ENCODE results near the gene TENM4. TPM values are rescaled to one million over a fixed set of nuclear protein-coding genes. Genes with fewer than 3 reads are reported as not detected.

Gene TENM4
- total RNA-seq, 8 experiments from 2014 or later, result 0.59 to 82.2 (median 24.2) TPM

DNA sequence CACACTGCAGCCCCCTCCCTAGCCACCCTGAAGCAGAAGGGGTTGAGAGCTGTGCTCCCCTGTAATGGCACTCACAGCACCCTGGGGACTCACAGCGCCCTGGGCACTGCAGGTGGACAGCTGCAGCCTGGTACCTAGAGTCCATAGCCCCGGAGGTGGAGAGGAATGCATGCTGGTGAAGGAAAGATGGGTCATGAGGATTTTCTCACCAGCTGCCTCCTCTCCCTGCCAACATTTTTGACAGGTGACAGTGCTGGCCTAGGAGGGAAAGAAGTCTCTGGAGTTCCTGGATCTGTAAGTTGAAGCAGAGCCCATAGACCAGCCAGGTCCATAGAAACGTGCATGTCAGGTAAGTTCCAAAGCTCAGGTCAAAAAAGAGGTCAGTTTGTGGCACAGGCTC, 330.5 kb downstream of the TENM4 start:
- H3K27ac ChIP-seq, result no peak overlapping the region
- no peak overlapping the region for H3K4me3 ChIP-seq
- no peak for ATAC-seq (replicated peaks in 6 of 8)
- 57 to 100% (median 100%) methylated on average over 1 to 3 of the region's 3 CpGs; no CpG with 5 or more reads in 5 of the 10 experiments for WGBS, 10 experiments
- peaks cover 8 to 16% of the 10 kb centered on the region in 2 donors for H3K4me1 ChIP-seq (replicated peaks in 1 of 2)
- in situ Hi-C loops (cut with MboI; ENCODE audit: low pct_unique_long_range_greater_than_20kb in 2 of 9, low sequenced_read_pairs in 9 of 9, unreplicated experiment in 9 of 9), result no loop called here

DNA sequence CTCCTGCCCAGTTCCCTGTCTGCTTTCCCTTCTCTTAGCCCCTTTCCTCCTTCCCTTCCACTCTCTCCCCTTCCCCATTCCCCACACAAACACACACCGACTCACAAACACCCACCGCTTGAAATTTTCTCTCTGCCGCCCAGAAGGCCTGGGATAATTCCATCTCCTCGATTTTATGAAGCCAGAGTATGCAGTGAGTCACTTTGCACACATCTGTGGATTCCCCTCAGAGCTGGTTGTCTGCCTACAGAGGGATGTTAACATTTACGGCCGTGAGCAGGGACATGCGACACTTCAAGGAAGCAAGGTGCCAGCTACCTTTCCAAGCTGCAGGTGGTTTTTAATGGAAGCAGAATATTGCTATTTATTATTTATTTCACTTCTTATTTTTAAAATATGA, 332.0 kb downstream of the TENM4 start:
- ATAC-seq (replicated peaks in 6 of 8), result no peak
- Histone ChIP-seq H3K4me1 (replicated peaks in 1 of 2) (peaks cover 8 to 16% of the 10 kb centered on the region in 2 donors), H3K4me3 (no peak overlapping the region), H3K27ac (no peak overlapping the region)
- 0 to 100% (median 88%) methylated on average over 1 to 5 of the region's 7 CpGs; no CpG with 5 or more reads in 7 of the 10 experiments for whole genome bisulfite sequencing, 10 experiments
- in situ Hi-C loops (cut with MboI; ENCODE audit: low pct_unique_long_range_greater_than_20kb in 2 of 9, low sequenced_read_pairs in 9 of 9, unreplicated experiment in 9 of 9), result no loop called here

- H3K4me3 ChIP-seq, result no peak overlapping the region
- H3K27ac ChIP-seq, result no peak overlapping the region
- WGBS, 10 experiments, result 0 to 100% (median 30%) methylated on average over 1 to 4 of the region's 4 CpGs; no CpG with 5 or more reads in 5 of the 10 experiments
- H3K4me1 ChIP-seq (replicated peaks in 1 of 2), result peaks cover 0 to 4% of the 10 kb centered on the region in 2 donors
- ATAC-seq (replicated peaks in 6 of 8), result peak in 2 of 8 experiments; percentile 78 to 93
- in situ Hi-C loops (cut with MboI; ENCODE audit: low pct_unique_long_range_greater_than_20kb in 2 of 9, low sequenced_read_pairs in 9 of 9, unreplicated experiment in 9 of 9), result no loop called here
These were observed 338.0 kb downstream of the TENM4 start for GRCh38 chr11:79102840-79103239.

DNA sequence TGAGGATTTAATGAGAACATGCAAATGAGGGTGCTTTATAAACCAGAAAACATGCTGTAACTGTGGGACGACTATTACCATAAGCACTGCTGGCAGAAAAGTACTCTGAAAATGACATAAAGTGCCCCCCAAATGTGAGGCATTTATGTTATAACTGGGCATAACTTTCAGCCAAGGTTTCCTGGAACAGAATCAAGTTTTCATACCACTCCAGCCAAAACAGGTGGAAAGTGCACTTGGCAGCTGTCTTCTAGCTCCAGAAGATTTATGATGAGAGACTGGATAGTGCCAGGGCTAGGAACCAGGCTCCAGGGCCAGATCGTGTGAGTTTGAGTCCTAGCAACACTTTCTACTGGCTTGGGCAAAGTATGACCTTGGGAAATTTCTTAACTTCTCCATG, 339.2 kb downstream of the TENM4 start:
- H3K27ac ChIP-seq, result no peak overlapping the region
- peak in 1 of 8 experiments; percentile 18 for ATAC-seq (replicated peaks in 6 of 8)
- in situ Hi-C loops (cut with MboI; ENCODE audit: low pct_unique_long_range_greater_than_20kb in 2 of 9, low sequenced_read_pairs in 9 of 9, unreplicated experiment in 9 of 9), result no loop called here
- WGBS, 10 experiments, result 38 to 83% (median 64%) methylated on average over 1 to 2 of the region's 2 CpGs; no CpG with 5 or more reads in 4 of the 10 experiments
- H3K4me1 ChIP-seq (replicated peaks in 1 of 2), result peaks cover 0 to 6% of the 10 kb centered on the region in 2 donors
- no peak overlapping the region for H3K4me3 ChIP-seq

DNA sequence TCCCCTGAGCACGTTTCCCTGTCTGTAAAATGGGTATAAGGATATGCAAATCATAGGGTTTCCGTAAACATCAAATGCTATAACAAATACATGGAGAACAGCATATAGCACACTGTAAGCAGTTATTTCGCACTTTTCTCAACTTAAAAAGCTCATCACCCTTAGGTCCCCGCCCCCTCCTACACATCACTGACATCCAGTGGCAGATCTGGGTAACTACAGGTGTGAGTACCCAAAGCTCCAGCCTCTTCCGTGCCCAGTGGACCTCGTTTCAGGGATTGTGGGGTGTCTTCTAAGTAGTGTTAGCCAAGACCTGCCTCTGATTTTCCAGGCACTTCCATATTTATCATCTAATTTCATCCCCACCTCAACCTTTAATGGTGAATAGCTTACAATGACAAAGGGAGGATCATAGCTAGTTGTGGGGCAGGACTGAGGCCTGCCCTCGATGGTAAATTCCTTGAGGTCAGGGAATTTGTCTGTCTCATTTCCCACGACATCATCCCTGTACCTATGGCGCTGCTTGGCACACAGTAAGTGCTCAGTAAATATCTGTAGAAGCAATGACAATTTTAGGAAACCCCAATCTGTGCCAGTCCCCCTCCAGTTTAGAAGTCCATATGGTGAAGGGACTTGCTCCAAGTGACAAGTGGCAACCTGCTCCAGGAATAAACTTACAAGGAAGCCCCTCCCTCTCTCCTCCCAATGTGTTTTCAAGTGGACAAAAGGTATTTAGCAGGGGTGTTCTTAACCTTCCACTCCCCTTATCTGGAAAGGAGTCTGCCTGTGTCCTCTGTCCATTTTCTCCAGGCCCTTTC, 340.5 kb downstream of the TENM4 start:
- no peak overlapping the region for H3K4me3 ChIP-seq
- 0 to 90% (median 68%) methylated on average over 1 to 6 of the region's 9 CpGs; no CpG with 5 or more reads in 1 of the 10 experiments for WGBS, 10 experiments
- H3K4me1 ChIP-seq (replicated peaks in 1 of 2), result peaks cover 2 to 16% of the 10 kb centered on the region in 2 donors
- H3K27ac ChIP-seq, result no peak overlapping the region
- in situ Hi-C loops (cut with MboI; ENCODE audit: low pct_unique_long_range_greater_than_20kb in 2 of 9, low sequenced_read_pairs in 9 of 9, unreplicated experiment in 9 of 9), result no loop called here
- ATAC-seq (replicated peaks in 6 of 8), result peak in 3 of 8 experiments; percentile 68 to 85 (median 79)

DNA sequence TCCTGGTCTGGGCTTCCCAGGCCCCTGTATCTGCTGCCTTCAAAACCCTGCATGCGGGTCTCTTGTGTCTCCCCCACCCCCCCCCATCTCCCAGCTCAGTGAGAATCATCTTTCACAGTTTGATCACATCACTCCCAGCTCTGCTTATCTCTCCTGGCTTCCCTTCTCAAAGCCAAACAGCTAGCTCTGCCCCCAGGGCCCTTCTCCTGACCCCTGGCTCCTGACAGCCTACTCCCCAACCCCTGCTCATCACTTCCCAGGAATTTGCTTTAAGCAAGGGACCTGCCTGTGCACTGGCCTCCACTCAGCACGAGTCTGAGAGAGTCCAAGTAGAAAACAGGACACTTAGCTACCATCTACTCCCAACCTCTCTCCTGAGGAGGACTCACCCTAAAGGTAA, 342.7 kb downstream of the TENM4 start:
- H3K4me1 ChIP-seq (replicated peaks in 1 of 2), result peaks cover 17 to 30% of the 10 kb centered on the region in 2 donors
- in situ Hi-C loops (cut with MboI; ENCODE audit: low pct_unique_long_range_greater_than_20kb in 2 of 9, low sequenced_read_pairs in 9 of 9, unreplicated experiment in 9 of 9), result loop anchor here in 1 of 9 experiments (25.0 kb wide), 1 partner anchor 436 kb away; no protein-coding TSS in a partner anchor
- no peak overlapping the region for H3K4me3 ChIP-seq
- no peak overlapping the region for H3K27ac ChIP-seq
- 80% methylated on average over 2 of the region's 2 CpGs; no CpG with 5 or more reads in 9 of the 10 experiments for WGBS, 10 experiments
- ATAC-seq (replicated peaks in 6 of 8), result no peak

- no peak overlapping the region for H3K27ac ChIP-seq
- in situ Hi-C loops (cut with MboI; ENCODE audit: low pct_unique_long_range_greater_than_20kb in 2 of 9, low sequenced_read_pairs in 9 of 9, unreplicated experiment in 9 of 9), result loop anchor here in 1 of 9 experiments (25.0 kb wide), 1 partner anchor 435 kb away; no protein-coding TSS in a partner anchor
- WGBS, 10 experiments, result 18 to 100% (median 72%) methylated on average over 3 to 7 of the region's 8 CpGs; no CpG with 5 or more reads in 2 of the 10 experiments
- peaks cover 17 to 30% of the 10 kb centered on the region in 2 donors for H3K4me1 ChIP-seq (replicated peaks in 1 of 2)
- no peak for ATAC-seq (replicated peaks in 6 of 8)
- no peak overlapping the region for H3K4me3 ChIP-seq
These were observed 343.5 kb downstream of the TENM4 start for GRCh38 chr11:79097246-79097875.

- Histone ChIP-seq H3K4me1 (replicated peaks in 1 of 2) (peaks cover 32 to 34% of the 10 kb centered on the region in 2 donors), H3K27ac (no peak overlapping the region), H3K4me3 (no peak overlapping the region)
- WGBS, 10 experiments, result 0 to 75% (median 35%) methylated on average over 1 to 3 of the region's 3 CpGs; no CpG with 5 or more reads in 5 of the 10 experiments
- no peak for ATAC-seq (replicated peaks in 6 of 8)
- in situ Hi-C loops (cut with MboI; ENCODE audit: low pct_unique_long_range_greater_than_20kb in 2 of 9, low sequenced_read_pairs in 9 of 9, unreplicated experiment in 9 of 9), result loop anchor here in 1 of 9 experiments (25.0 kb wide), 1 partner anchor 433 kb away; no protein-coding TSS in a partner anchor
These were observed 345.4 kb downstream of the TENM4 start for GRCh38 chr11:79095424-79095823.

GRCh38 chr11:79094616-79095015, 346.2 kb downstream of the TENM4 start:
- Histone ChIP-seq H3K4me3 (no peak overlapping the region), H3K27ac (peak overlapping the region; percentile 67 to 68), H3K4me1 (replicated peaks in 1 of 2) (peaks cover 32 to 34% of the 10 kb centered on the region in 2 donors)
- 0 to 60% (median 43%) methylated on average over 1 of the region's 3 CpGs; no CpG with 5 or more reads in 7 of the 10 experiments for WGBS, 10 experiments
- in situ Hi-C loops (cut with MboI; ENCODE audit: low pct_unique_long_range_greater_than_20kb in 2 of 9, low sequenced_read_pairs in 9 of 9, unreplicated experiment in 9 of 9), result loop anchor here in 1 of 9 experiments (25.0 kb wide), 1 partner anchor 432 kb away; no protein-coding TSS in a partner anchor
- peak in 5 of 8 experiments; percentile 90 to 97 (median 95) for ATAC-seq (replicated peaks in 6 of 8)

- Histone ChIP-seq H3K4me1 (replicated peaks in 1 of 2) (peaks cover 36 to 39% of the 10 kb centered on the region in 2 donors), H3K4me3 (no peak overlapping the region), H3K27ac (no peak overlapping the region)
- no peak for ATAC-seq (replicated peaks in 6 of 8)
- in situ Hi-C loops (cut with MboI; ENCODE audit: low pct_unique_long_range_greater_than_20kb in 2 of 9, low sequenced_read_pairs in 9 of 9, unreplicated experiment in 9 of 9), result loop anchor here in 1 of 9 experiments (25.0 kb wide), 1 partner anchor 431 kb away; no protein-coding TSS in a partner anchor
- 40 to 88% (median 40%) methylated on average over 1 of the region's 1 CpG; no CpG with 5 or more reads in 7 of the 10 experiments for WGBS, 10 experiments
These were observed 348.0 kb downstream of the TENM4 start for GRCh38 chr11:79092791-79093353.

- Histone ChIP-seq H3K27ac (no peak overlapping the region), H3K4me1 (replicated peaks in 1 of 2) (peaks cover 39 to 44% of the 10 kb centered on the region in 2 donors), H3K4me3 (no peak overlapping the region)
- WGBS, 10 experiments, result 48 to 100% (median 81%) methylated on average over 1 to 7 of the region's 8 CpGs; no CpG with 5 or more reads in 2 of the 10 experiments
- ATAC-seq (replicated peaks in 6 of 8), result no peak
- in situ Hi-C loops (cut with MboI; ENCODE audit: low pct_unique_long_range_greater_than_20kb in 2 of 9, low sequenced_read_pairs in 9 of 9, unreplicated experiment in 9 of 9), result loop anchor here in 1 of 9 experiments (25.0 kb wide), 1 partner anchor 428 kb away; no protein-coding TSS in a partner anchor
These were observed 350.6 kb downstream of the TENM4 start for GRCh38 chr11:79090191-79090705.

GRCh38 chr11:79089601-79090000, 351.2 kb downstream of the TENM4 start:
- 78 to 90% (median 83%) methylated on average over 2 to 3 of the region's 3 CpGs; no CpG with 5 or more reads in 5 of the 10 experiments for whole genome bisulfite sequencing, 10 experiments
- ATAC-seq (replicated peaks in 6 of 8), result no peak
- peaks cover 33 to 38% of the 10 kb centered on the region in 2 donors for H3K4me1 ChIP-seq (replicated peaks in 1 of 2)
- no peak overlapping the region for H3K4me3 ChIP-seq
- H3K27ac ChIP-seq, result no peak overlapping the region
- in situ Hi-C loops (cut with MboI; ENCODE audit: low pct_unique_long_range_greater_than_20kb in 2 of 9, low sequenced_read_pairs in 9 of 9, unreplicated experiment in 9 of 9), result loop anchor here in 1 of 9 experiments (25.0 kb wide), 1 partner anchor 427 kb away; no protein-coding TSS in a partner anchor

Measured in motor neuron (in vitro differentiated cells).